Vagina (tissue), 2 donors: ENCODE measurements around the gene CD4. TPM values are rescaled to one million over a fixed set of nuclear protein-coding genes. Genes with fewer than 3 reads are reported as not detected.

Source experiments
- DNase-seq, 2 donors: peaks; one replicate each; pipeline ENCODE4 v3.0.0-alpha.2; 2017; ENCODE audit errors: extremely low spot score in 2 of 2
- H3K27ac ChIP-seq: fragments of 200-600 bp; sonication (generic); one replicate; pipeline ENCODE4 v1.5.1; 2019
- H3K27me3 ChIP-seq: fragments of 200-600 bp; sonication (generic); one replicate; pipeline ENCODE4 v1.5.1; 2019
- H3K36me3 ChIP-seq, 2 donors: fragments of 200-600 bp; sonication (generic); one replicate each; pipeline ENCODE4 v1.5.1; 2017 to 2019
- H3K4me1 ChIP-seq: fragments of 200-600 bp; sonication (generic); one replicate; pipeline ENCODE4 v1.5.1; 2019
- H3K4me3 ChIP-seq, 2 donors: fragments of 200-600 bp; sonication (generic); 1 replicate in 1 of 2; 2 replicates in 1 of 2; pipeline ENCODE4 v1.5.1; 2016 to 2019
- H3K9me3 ChIP-seq: fragments of 200-600 bp; sonication (generic); one replicate; pipeline ENCODE4 v1.5.1; 2019
- CTCF ChIP-seq, 3 experiments: fragments of 450-650 bp in 2 of 3; fragments of 200-600 bp in 1 of 3; sonication (generic) in 1 of 3; IDR thresholded peaks; one replicate each; pipeline ENCODE4 v1.5.1; 2017 to 2019; ENCODE audit warnings: antibody characterized with exemption in 3 of 3, mild to moderate bottlenecking in 2 of 3, moderate library complexity in 2 of 3
- POLR2A ChIP-seq, 2 donors: fragments of 450-650 bp; IDR thresholded peaks; one replicate each; pipeline ENCODE4 v1.6.1; 2017; ENCODE audit warnings: antibody characterized with exemption in 2 of 2, mild to moderate bottlenecking in 2 of 2, moderate library complexity in 2 of 2
- POLR2AphosphoS5 ChIP-seq, 2 donors: sonication (generic); formaldehyde crosslinking; IDR thresholded peaks; one replicate each; pipeline ENCODE4 v1.9.0; 2017; ENCODE audit warnings: antibody characterized with exemption in 2 of 2, mild to moderate bottlenecking in 2 of 2, low read depth in 1 of 2; ENCODE audit not compliant: insufficient read depth in 1 of 2
- intact Hi-C: fragments of 100-400 bp; cut with DNase I; formaldehyde crosslinking; loops from one replicate; pipeline ENCODE4 v1.15.1; 2023
- total RNA-seq: library from RNA; depleted of rRNA; stranded (reverse); fragments of >200 nt; gene quantifications from one replicate; pipeline ENCODE4 v1.2.3, GENCODE V29; 2016

The CD4 gene
- total RNA-seq, 1 donor from 2014 or later: 14.2 TPM

DNA sequence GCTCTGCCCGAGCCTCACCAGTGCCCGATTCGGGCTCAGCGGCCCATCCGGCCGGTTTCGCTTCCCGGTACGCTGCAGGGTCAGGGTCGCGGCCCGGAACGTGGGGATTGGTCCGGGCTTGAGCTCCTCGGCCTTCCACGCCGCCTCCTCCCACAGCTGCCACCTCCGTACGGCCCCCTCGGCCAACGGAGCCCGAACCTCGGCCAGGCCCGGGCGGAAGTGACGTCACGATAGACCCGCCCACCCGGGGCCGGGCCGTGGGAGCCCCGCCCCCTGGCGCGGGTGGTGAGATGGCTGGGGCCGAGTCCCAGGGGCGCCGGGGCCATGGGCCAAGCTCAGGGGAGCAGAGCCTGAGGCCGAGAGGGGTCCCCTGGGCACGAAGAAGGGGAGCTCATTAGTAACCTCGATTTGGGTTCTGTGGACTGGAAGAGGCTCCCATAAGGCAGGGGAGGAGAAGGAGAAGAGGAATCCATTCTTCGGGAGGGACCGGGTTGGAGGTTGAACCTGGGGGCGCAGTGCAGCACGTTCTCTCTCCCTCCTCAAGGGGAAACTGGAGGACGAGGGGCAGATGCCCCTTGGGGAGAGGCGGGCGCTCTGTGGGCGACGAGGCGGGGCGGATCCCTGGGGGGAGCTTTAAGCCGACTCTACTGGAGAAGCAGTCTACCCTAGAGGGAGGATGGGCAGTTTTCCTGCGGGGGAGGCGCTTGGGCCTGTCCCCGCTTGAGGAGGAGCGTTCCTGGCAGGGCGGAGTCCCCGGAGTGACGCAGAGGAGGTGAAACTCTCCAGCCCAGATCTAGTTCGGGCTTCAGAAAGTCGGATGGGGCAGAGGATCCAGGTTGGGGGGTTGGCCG lies 36.2 kb upstream of the CD4 start, which contains the start of gene MLF2:
Gene MLF2, minus strand, starts transcription at position 221 of the 851 bp plus-strand sequence. CDS start 807 bp downstream, outside the sequence.
- no peaks in the 10 kb centered on the region for H3K9me3 ChIP-seq
- peaks cover 0 to 32% of the 10 kb centered on the region in 2 donors for H3K36me3 ChIP-seq
- H3K27ac ChIP-seq: peak within 1 kb of the TSS; percentile 100
- DNase-seq: peak in 1 of 2 donors; percentile 99
- peak in 1 of 3 experiments; percentile 92 for TF ChIP-seq CTCF (IDR thresholded peaks at IDR 0.05)
- TF ChIP-seq POLR2AphosphoS5 (IDR thresholded peaks at IDR 0.05; ENCODE audit: insufficient read depth in 1 of 2, low read depth in 1 of 2): peak; percentile 93 to 100
- TF ChIP-seq POLR2A (IDR thresholded peaks at IDR 0.05): peak; percentile 95 to 96
- H3K4me1 ChIP-seq: peaks cover 15% of the 10 kb centered on the region
- H3K4me3 ChIP-seq: peak within 1 kb of the TSS; percentile 70 to 91
- no peaks in the 10 kb centered on the region for H3K27me3 ChIP-seq
- intact Hi-C loops: loop anchor here (5.0 to 10.0 kb wide), 2 partner anchors 74 to 548 kb away; partner anchors contain the start of genes CD9 and P3H3

- Histone ChIP-seq H3K4me1 (peaks cover 15% of the 10 kb centered on the region), H3K27ac (peak overlapping the region; percentile 100), H3K36me3 (peaks cover 0 to 25% of the 10 kb centered on the region in 2 donors), H3K27me3 (no peaks in the 10 kb centered on the region), H3K9me3 (no peaks in the 10 kb centered on the region), H3K4me3 (peak overlapping the region; percentile 70 to 91)
- DNase-seq: no peak
- intact Hi-C loops: loop anchor here (5.0 to 10.0 kb wide), 2 partner anchors 73 to 549 kb away; partner anchors contain the start of genes CD9 and P3H3
- TF ChIP-seq CTCF (IDR thresholded peaks at IDR 0.05): peak in 2 of 3 experiments; percentile 77 to 97
- no peak for TF ChIP-seq POLR2AphosphoS5 (IDR thresholded peaks at IDR 0.05; ENCODE audit: insufficient read depth in 1 of 2, low read depth in 1 of 2)
Measured at GRCh38 chr12:6753772-6754356, 35.5 kb upstream of the CD4 start.

GRCh38 chr12:6754411-6754810 lies 34.9 kb upstream of the CD4 start:
- no peaks in the 10 kb centered on the region for H3K9me3 ChIP-seq
- peak overlapping the region; percentile 100 for H3K27ac ChIP-seq
- intact Hi-C loops: loop anchor here (5.0 to 10.0 kb wide), 2 partner anchors 73 to 550 kb away; partner anchors contain the start of genes CD9 and P3H3
- no peaks in the 10 kb centered on the region for H3K27me3 ChIP-seq
- peaks cover 15% of the 10 kb centered on the region for H3K4me1 ChIP-seq
- no peak for DNase-seq
- TF ChIP-seq CTCF (IDR thresholded peaks at IDR 0.05) (no peak), POLR2A (IDR thresholded peaks at IDR 0.05) (no peak), POLR2AphosphoS5 (IDR thresholded peaks at IDR 0.05; ENCODE audit: insufficient read depth in 1 of 2, low read depth in 1 of 2) (no peak)
- H3K36me3 ChIP-seq: peaks cover 0 to 20% of the 10 kb centered on the region in 2 donors
- H3K4me3 ChIP-seq: no peak overlapping the region

GRCh38 chr12:6757028-6757690 lies 32.2 kb upstream of the CD4 start:
- intact Hi-C loops: loop anchor here (10.0 kb wide), 1 partner anchor 552 kb away; the partner anchor contains the start of gene CD9
- no peaks in the 10 kb centered on the region for H3K27me3 ChIP-seq
- no peaks in the 10 kb centered on the region for H3K9me3 ChIP-seq
- H3K4me3 ChIP-seq: no peak overlapping the region
- H3K36me3 ChIP-seq: no peaks in the 10 kb centered on the region
- H3K4me1 ChIP-seq: peaks cover 5% of the 10 kb centered on the region
- TF ChIP-seq CTCF (IDR thresholded peaks at IDR 0.05): no peak
- no peak for TF ChIP-seq POLR2A (IDR thresholded peaks at IDR 0.05)
- no peak for TF ChIP-seq POLR2AphosphoS5 (IDR thresholded peaks at IDR 0.05; ENCODE audit: insufficient read depth in 1 of 2, low read depth in 1 of 2)
- DNase-seq: no peak
- no peak overlapping the region for H3K27ac ChIP-seq
